ENCODE results near the gene ISG20L2.

DNA sequence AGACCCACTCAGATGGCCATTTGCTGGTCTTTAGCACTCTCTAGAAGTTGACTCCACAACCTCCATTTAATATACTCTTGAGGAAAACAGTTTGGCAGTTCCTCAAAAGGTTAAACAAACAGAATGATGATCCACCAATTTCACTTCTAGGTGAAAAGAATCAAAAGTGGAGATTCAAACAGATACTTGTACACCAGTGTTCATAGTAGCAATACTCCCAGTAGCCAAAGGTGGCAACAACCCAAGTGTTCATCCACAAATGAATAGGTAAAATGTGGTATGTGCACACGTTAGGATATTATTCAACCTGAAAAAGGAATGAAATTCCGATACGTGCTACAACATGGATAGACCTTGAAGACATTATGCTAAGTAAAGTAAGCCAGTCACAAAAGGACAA is 45.0 kb upstream of the ISG20L2 start:
- TF ChIP-seq CTCF (IDR thresholded peaks at IDR 0.05; ENCODE audit: low read depth, low read length, poor library complexity, severe bottlenecking) (no peak), EZH2phosphoT487 (IDR thresholded peaks at IDR 0.05; ENCODE audit: borderline replicate concordance, low read length) (no peak)
